COLO829 (cell line): ENCODE measurements around the gene ALDH16A1.
"Not testable (repeated sequence)": the region's sequence is repeated elsewhere in the genome, so short reads cannot be mapped to it uniquely, and the experiment has no call there.

Experiments
- DNase-seq: peaks from one replicate; pipeline ENCODE4 v3.0.0; 2012; ENCODE audit warnings: low spot score

The ALDH16A1 gene

GRCh38 chr19:49465371-49465770 lies 12.3 kb downstream of the ALDH16A1 start:
- no peak for DNase-seq

GRCh38 chr19:49468199-49468598 lies 15.2 kb downstream of the ALDH16A1 start:
- no peak for DNase-seq

GRCh38 chr19:49468746-49469447 lies 15.9 kb downstream of the ALDH16A1 start:
- no peak for DNase-seq

- no peak for DNase-seq
Measured at GRCh38 chr19:49469828-49470614, 17.0 kb downstream of the ALDH16A1 start.

GRCh38 chr19:49470615-49470978 lies 17.6 kb downstream of the ALDH16A1 start:
- DNase-seq: no peak

GRCh38 chr19:49472936-49473335 lies 19.9 kb downstream of the ALDH16A1 start:
- DNase-seq: no peak

GRCh38 chr19:49473501-49473867 lies 20.5 kb downstream of the ALDH16A1 start:
- DNase-seq: not testable (repeated sequence)

GRCh38 chr19:49473868-49474541 lies 21.0 kb downstream of the ALDH16A1 start, which contains the start of gene FLT3LG:
FLT3LG (plus strand) TSS chr19:49474215; CDS start chr19:49474640, 425 bp downstream.
- peak; percentile 78 for DNase-seq

GRCh38 chr19:49474542-49474924 lies 21.5 kb downstream of the ALDH16A1 start:
- DNase-seq: no peak

GRCh38 chr19:49475191-49475917 lies 22.3 kb downstream of the ALDH16A1 start:
- DNase-seq: no peak

- DNase-seq: no peak
Measured at GRCh38 chr19:49475995-49476880, 23.2 kb downstream of the ALDH16A1 start.

GRCh38 chr19:49479975-49480628 lies 27.1 kb downstream of the ALDH16A1 start:
- DNase-seq: no peak

- no peak for DNase-seq
Measured at GRCh38 chr19:49481020-49481683, 28.1 kb downstream of the ALDH16A1 start.

- no peak for DNase-seq
Measured at GRCh38 chr19:49486232-49486631, 33.2 kb downstream of the ALDH16A1 start.

GRCh38 chr19:49486710-49487276 lies 33.8 kb downstream of the ALDH16A1 start:
- no peak for DNase-seq

GRCh38 chr19:49487277-49488045 lies 34.4 kb downstream of the ALDH16A1 start, which contains the start of gene RPL13A:
RPL13A (plus strand) TSS chr19:49487608; CDS start chr19:49487630, 22 bp downstream.
- peak; percentile 97 for DNase-seq

- no peak for DNase-seq
Measured at GRCh38 chr19:49488046-49488862, 35.2 kb downstream of the ALDH16A1 start.
